Muscle layer of duodenum (tissue), 2 donors: ENCODE results near the gene RAP1GDS1.
"Not testable (repeated sequence)": the region's sequence is repeated elsewhere in the genome, so short reads cannot be mapped to it uniquely, and the experiment has no call there.

Experiments used
- H3K27ac ChIP-seq: one replicate; pipeline ENCODE4 v1.7.0; 2013; ENCODE audit warnings: mild to moderate bottlenecking, low read length
- H3K27me3 ChIP-seq: one replicate; pipeline ENCODE4 v1.7.0; 2013; ENCODE audit warnings: low read depth, mild to moderate bottlenecking, control low read depth, low read length
- H3K36me3 ChIP-seq, 2 donors: one replicate each; pipeline ENCODE4 v1.7.0; 2013; ENCODE audit warnings: low read length in 2 of 2, control low read depth in 1 of 2, mild to moderate bottlenecking in 1 of 2; ENCODE audit not compliant: insufficient read depth in 2 of 2, control insufficient read depth in 1 of 2
- H3K4me1 ChIP-seq, 2 donors: one replicate each; pipeline ENCODE4 v1.7.0; 2013; ENCODE audit warnings: low read length in 2 of 2, mild to moderate bottlenecking in 2 of 2, control low read depth in 1 of 2, moderate library complexity in 1 of 2; ENCODE audit not compliant: insufficient read depth in 2 of 2, control insufficient read depth in 1 of 2
- H3K4me3 ChIP-seq, 2 donors: one replicate each; pipeline ENCODE4 v1.7.0; 2013; ENCODE audit warnings: low read length in 2 of 2, low read depth in 1 of 2, mild to moderate bottlenecking in 1 of 2
- H3K9me3 ChIP-seq, 2 donors: one replicate each; pipeline ENCODE4 v1.7.0; 2013; ENCODE audit warnings: low read length in 2 of 2, control low read depth in 1 of 2, mild to moderate bottlenecking in 1 of 2; ENCODE audit not compliant: control insufficient read depth in 1 of 2
- donor health status: healthy.

Gene RAP1GDS1

GRCh38 chr4:98468709-98469108, 207.5 kb downstream of the RAP1GDS1 start:
- Histone ChIP-seq H3K27ac (no peak overlapping the region), H3K9me3 (no peaks in the 10 kb centered on the region), H3K4me1 (peaks cover 6 to 8% of the 10 kb centered on the region in 2 donors), H3K36me3 (no peaks in the 10 kb centered on the region), H3K4me3 (no peak overlapping the region), H3K27me3 (no peaks in the 10 kb centered on the region)

- Histone ChIP-seq H3K36me3 (no peaks in the 10 kb centered on the region), H3K27me3 (no peaks in the 10 kb centered on the region), H3K27ac (no peak overlapping the region), H3K9me3 (no peaks in the 10 kb centered on the region), H3K4me3 (no peak overlapping the region), H3K4me1 (peaks cover 6 to 8% of the 10 kb centered on the region in 2 donors)
These were observed 208.6 kb downstream of the RAP1GDS1 start for GRCh38 chr4:98469771-98470170.

GRCh38 chr4:98470366-98470765, 209.2 kb downstream of the RAP1GDS1 start:
- Histone ChIP-seq H3K36me3 (no peaks in the 10 kb centered on the region), H3K9me3 (no peaks in the 10 kb centered on the region), H3K27me3 (no peaks in the 10 kb centered on the region), H3K4me1 (peaks cover 6 to 8% of the 10 kb centered on the region in 2 donors), H3K4me3 (no peak overlapping the region), H3K27ac (no peak overlapping the region)

- no peak overlapping the region for H3K27ac ChIP-seq
- H3K4me3 ChIP-seq = no peak overlapping the region
- peaks cover 6 to 8% of the 10 kb centered on the region in 2 donors for H3K4me1 ChIP-seq
- no peaks in the 10 kb centered on the region for H3K9me3 ChIP-seq
- no peaks in the 10 kb centered on the region for H3K36me3 ChIP-seq
- H3K27me3 ChIP-seq = no peaks in the 10 kb centered on the region
These were observed 209.6 kb downstream of the RAP1GDS1 start for GRCh38 chr4:98470831-98471230.

- H3K4me1 ChIP-seq = peaks cover 4 to 6% of the 10 kb centered on the region in 2 donors
- no peak overlapping the region for H3K27ac ChIP-seq
- H3K9me3 ChIP-seq = no peaks in the 10 kb centered on the region
- no peaks in the 10 kb centered on the region for H3K27me3 ChIP-seq
- H3K4me3 ChIP-seq = no peak overlapping the region
- H3K36me3 ChIP-seq = no peaks in the 10 kb centered on the region
These were observed 211.9 kb downstream of the RAP1GDS1 start for GRCh38 chr4:98473046-98473445.

- peaks cover 0 to 3% of the 10 kb centered on the region in 2 donors for H3K4me1 ChIP-seq
- H3K27me3 ChIP-seq = no peaks in the 10 kb centered on the region
- H3K9me3 ChIP-seq = no peaks in the 10 kb centered on the region
- H3K4me3 ChIP-seq = no peak overlapping the region
- no peak overlapping the region for H3K27ac ChIP-seq
- H3K36me3 ChIP-seq = no peaks in the 10 kb centered on the region
These were observed 213.2 kb downstream of the RAP1GDS1 start for GRCh38 chr4:98474408-98474844.

GRCh38 chr4:98476891-98477290, 215.7 kb downstream of the RAP1GDS1 start:
- no peak overlapping the region for H3K27ac ChIP-seq
- peaks cover 0 to 3% of the 10 kb centered on the region in 2 donors for H3K4me1 ChIP-seq

GRCh38 chr4:98479590-98479989, 218.4 kb downstream of the RAP1GDS1 start:
- not testable (repeated sequence) for H3K4me3 ChIP-seq, H3K9me3 ChIP-seq, H3K27ac ChIP-seq, H3K27me3 ChIP-seq, H3K4me1 ChIP-seq, H3K36me3 ChIP-seq

More at GRCh38 chr4:98476891-98477290, 215.7 kb downstream of the RAP1GDS1 start:
- Histone ChIP-seq H3K27me3 (no peaks in the 10 kb centered on the region), H3K36me3 (no peaks in the 10 kb centered on the region), H3K4me3 (no peak overlapping the region), H3K9me3 (no peaks in the 10 kb centered on the region)

- H3K36me3 ChIP-seq = no peaks in the 10 kb centered on the region
- no peaks in the 10 kb centered on the region for H3K27me3 ChIP-seq
- H3K27ac ChIP-seq = no peak overlapping the region
- H3K4me1 ChIP-seq = peaks cover 0 to 3% of the 10 kb centered on the region in 2 donors
- H3K9me3 ChIP-seq = no peaks in the 10 kb centered on the region
- H3K4me3 ChIP-seq = no peak overlapping the region
These were observed 219.4 kb downstream of the RAP1GDS1 start for GRCh38 chr4:98480535-98480934.

GRCh38 chr4:98481167-98481566, 220.0 kb downstream of the RAP1GDS1 start:
- peaks cover 0 to 3% of the 10 kb centered on the region in 2 donors for H3K4me1 ChIP-seq
- H3K27ac ChIP-seq = no peak overlapping the region
- H3K9me3 ChIP-seq = no peaks in the 10 kb centered on the region
- H3K27me3 ChIP-seq = no peaks in the 10 kb centered on the region
- no peaks in the 10 kb centered on the region for H3K36me3 ChIP-seq
- H3K4me3 ChIP-seq = no peak overlapping the region

GRCh38 chr4:98482503-98482846, 221.3 kb downstream of the RAP1GDS1 start:
- peaks cover 0 to 3% of the 10 kb centered on the region in 2 donors for H3K4me1 ChIP-seq
- H3K9me3 ChIP-seq = no peaks in the 10 kb centered on the region
- no peak overlapping the region for H3K27ac ChIP-seq
- no peak overlapping the region for H3K4me3 ChIP-seq
- H3K27me3 ChIP-seq = no peaks in the 10 kb centered on the region
- no peaks in the 10 kb centered on the region for H3K36me3 ChIP-seq
